ENCODE measurements around the gene SEM1. TPM values are rescaled to one million over a fixed set of nuclear protein-coding genes. Genes with fewer than 3 reads are reported as not detected.
A peak's percentile ranks its signal among the peaks of the same experiment; 100 is the strongest.
"Not testable (repeated sequence)": the region's sequence is repeated elsewhere in the genome, so short reads cannot be mapped to it uniquely, and the experiment has no call there.

The SEM1 gene
- total RNA-seq, 1 experiment from 2014 or later = 33.8 TPM

DNA sequence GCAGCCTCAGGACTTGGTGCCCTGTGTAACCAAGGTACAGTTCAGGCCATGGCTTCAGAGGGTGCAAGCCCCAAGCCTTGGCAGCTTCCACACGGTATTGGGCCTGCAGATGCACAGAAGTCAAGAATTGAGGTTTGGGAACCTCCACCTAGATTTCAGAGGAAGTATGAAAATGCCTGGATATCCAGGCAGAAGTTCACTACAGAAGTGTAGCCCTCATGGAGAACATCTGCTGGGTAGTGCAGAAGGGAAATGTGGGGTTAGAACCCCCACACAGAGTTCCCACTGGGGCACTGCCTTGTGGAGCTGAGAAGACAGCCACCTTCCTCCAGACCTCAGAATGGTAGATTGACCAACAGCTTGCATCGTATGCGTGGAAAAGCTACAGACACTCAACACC is 3.4 kb upstream of the SEM1 start:
- Histone ChIP-seq H3K27me3 (no peaks in the 10 kb centered on the region), H3K4me3 (no peak overlapping the region), H3K36me3 (peaks cover 4% of the 10 kb centered on the region), H3K9me3 (no peaks in the 10 kb centered on the region)
- no peak for DNase-seq

DNA sequence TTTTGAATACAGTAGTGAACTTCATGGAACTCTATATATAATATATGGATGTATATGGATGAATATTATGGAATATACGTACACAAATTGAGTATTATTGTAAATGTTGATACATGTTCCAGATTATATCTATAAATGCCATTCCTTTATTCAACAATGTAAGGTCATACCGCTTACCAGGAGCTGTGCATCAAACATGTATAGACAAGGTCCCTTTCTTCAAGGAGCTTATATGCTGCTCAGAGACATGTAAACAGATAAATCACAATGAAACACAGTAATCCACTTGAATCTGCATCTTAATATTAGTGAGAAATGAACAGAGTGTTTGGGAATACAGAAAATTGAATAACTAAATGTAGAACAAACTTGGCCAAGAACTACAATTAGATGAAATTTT is 898 bp upstream of the SEM1 start:
- peaks cover 17% of the 10 kb centered on the region for H3K36me3 ChIP-seq
- H3K4me3 ChIP-seq = no peak overlapping the region
- no peaks in the 10 kb centered on the region for H3K27me3 ChIP-seq
- no peak for DNase-seq
- H3K9me3 ChIP-seq = no peaks in the 10 kb centered on the region

- Histone ChIP-seq H3K27me3 (no peaks in the 10 kb centered on the region), H3K36me3 (peaks cover 17% of the 10 kb centered on the region), H3K9me3 (no peaks in the 10 kb centered on the region), H3K4me3 (peak overlapping the region; percentile 78)
- DNase-seq = no peak
These were observed 774 bp downstream of the SEM1 start for GRCh38 chr7:96708872-96709271.

DNA sequence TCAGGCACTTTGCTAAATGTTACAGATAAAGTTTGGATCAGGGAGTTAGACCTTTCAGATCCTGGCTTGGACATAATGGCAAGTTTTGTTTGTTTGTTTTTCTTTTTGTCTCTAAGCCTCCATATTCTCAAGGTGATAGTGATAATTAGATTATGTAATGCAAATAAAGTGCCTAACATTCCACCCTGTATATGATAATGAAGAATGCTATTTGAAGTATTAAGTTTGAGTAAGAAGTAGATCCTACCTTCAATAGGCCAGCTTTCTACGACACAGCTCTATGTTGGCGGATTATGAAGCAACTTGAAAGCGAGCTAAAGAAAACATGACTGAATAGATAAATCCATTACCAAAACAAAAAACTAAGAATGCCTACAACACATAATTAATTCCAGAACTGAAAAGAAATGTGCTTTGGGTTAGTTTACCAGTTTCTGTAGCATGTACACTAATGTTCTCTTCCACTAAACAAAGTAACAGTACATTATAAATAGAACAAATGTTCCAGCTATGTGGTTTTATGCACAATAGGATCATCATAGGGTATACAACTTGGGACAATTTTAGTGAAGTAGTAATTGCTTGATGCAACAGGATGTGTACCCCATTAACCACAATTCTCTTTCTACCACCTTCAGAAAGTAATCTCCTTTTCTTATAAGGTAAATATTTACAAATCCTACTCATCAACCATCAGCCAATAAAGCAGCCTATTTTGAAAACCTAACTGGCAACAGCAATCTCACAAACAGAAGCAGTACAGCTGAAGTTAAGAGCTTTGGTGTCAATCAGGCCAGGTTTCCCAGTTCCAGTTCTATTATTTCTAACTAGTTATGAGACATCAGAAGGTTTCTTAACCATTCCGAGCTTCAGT is 1.5 kb downstream of the SEM1 start:
- Histone ChIP-seq H3K36me3 (peaks cover 17% of the 10 kb centered on the region), H3K27me3 (no peaks in the 10 kb centered on the region), H3K9me3 (no peaks in the 10 kb centered on the region), H3K4me3 (peak overlapping the region; percentile 78)
- DNase-seq = no peak

DNA sequence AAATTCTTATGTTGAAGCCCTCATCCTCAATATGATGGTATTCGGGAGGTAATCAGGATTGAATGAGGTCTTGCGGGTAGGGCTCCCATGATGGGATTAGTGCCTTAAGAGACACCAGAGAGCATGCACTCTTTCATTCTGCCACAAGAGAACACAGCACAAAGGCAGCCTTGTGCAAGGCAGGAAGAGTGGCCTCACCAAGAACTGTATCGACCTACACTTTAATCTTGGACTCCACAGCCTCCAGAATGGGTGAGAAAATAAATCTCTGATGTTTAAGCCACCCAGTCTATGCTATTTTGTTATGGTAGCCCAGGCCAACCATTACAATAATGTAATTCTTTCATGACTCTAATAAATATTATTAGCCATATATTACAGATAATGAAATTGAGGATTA is 8.4 kb downstream of the SEM1 start:
- Histone ChIP-seq H3K36me3 (peaks cover 4% of the 10 kb centered on the region; the same call in 1 of the 2 replicates), H3K4me3 (no peak overlapping the region), H3K27me3 (no peaks in the 10 kb centered on the region), H3K9me3 (no peaks in the 10 kb centered on the region)
- DNase-seq = no peak

- H3K27me3 ChIP-seq = no peaks in the 10 kb centered on the region
- no peak overlapping the region for H3K4me3 ChIP-seq
- H3K9me3 ChIP-seq = no peaks in the 10 kb centered on the region
- no peaks in the 10 kb centered on the region for H3K36me3 ChIP-seq
- no peak for DNase-seq
These were observed 9.1 kb downstream of the SEM1 start for GRCh38 chr7:96700516-96700915.

GRCh38 chr7:96699219-96699871 is 10.3 kb downstream of the SEM1 start:
- Histone ChIP-seq H3K4me3 (no peak overlapping the region), H3K27me3 (no peaks in the 10 kb centered on the region), H3K36me3 (no peaks in the 10 kb centered on the region; the same call in 1 of the 2 replicates), H3K9me3 (no peaks in the 10 kb centered on the region)
- no peak for DNase-seq

DNA sequence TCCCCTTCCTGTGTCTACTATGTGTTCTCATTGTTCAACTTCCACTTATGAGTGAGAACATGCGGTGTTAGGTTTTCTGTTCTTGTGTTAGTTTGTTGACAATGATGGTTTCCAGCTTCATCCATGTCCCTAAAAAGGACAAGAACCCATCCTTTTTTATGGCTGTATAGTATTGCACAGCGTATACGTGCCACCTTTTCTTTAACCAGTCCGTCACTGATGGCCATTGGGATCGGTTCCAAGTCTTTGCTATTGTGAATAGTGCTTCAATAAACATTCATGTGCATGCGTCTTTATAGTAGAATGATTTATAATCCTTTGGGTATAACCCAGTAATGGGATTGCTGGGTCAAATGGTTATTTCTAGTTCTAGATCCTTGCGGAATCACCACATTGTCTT is 11.2 kb downstream of the SEM1 start:
- H3K36me3 ChIP-seq, DNase-seq, H3K9me3 ChIP-seq, H3K27me3 ChIP-seq, H3K4me3 ChIP-seq: not testable (repeated sequence)

DNA sequence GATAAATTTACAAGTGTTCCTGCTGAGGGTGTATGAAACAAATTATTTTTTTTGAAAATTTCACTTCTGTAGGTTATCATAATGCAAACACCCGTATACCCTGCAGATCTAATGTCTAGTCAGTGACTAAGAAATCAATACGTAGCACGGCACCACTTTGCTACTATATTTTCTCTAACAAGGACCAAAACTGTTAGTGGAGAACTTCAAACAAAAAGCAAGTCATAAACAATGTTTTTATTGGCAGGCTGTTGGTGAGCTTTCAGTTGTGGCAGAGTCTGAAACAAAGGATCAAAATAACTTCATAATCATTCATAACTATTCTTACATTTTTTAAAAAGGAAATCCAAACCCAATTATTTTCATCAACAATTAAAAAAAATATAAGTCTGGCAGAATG is 11.8 kb downstream of the SEM1 start:
- Histone ChIP-seq H3K27me3 (no peaks in the 10 kb centered on the region), H3K36me3 (peaks cover 3% of the 10 kb centered on the region; the same call in 1 of the 2 replicates), H3K9me3 (no peaks in the 10 kb centered on the region), H3K4me3 (no peak overlapping the region)
- DNase-seq = no peak

DNA sequence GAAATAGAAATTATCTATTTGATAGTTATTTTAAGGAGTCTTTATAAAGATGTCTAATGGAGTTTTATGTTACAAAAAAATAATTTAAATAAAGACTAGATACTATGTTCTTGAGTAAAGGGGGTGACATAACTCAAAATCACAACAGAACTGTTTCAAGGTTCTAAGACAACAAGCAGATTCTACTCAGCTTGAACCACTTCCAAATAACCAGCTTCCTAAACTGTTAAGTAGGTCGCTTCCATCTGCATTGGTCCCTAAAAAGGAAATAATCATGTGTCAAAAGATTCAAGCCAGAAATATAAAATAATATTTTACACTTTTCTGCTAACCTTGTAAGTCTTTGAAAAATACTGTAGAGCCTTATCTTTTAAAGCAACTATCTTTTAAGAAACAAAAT is 14.1 kb downstream of the SEM1 start:
- no peaks in the 10 kb centered on the region for H3K9me3 ChIP-seq

GRCh38 chr7:96694082-96694481 is 15.6 kb downstream of the SEM1 start:
- Histone ChIP-seq H3K9me3 (no peaks in the 10 kb centered on the region), H3K4me3 (no peak overlapping the region), H3K36me3 (peaks cover 17% of the 10 kb centered on the region), H3K27me3 (no peaks in the 10 kb centered on the region)
- no peak for DNase-seq

More for the DNA sequence above, 14.1 kb downstream of the SEM1 start:
- no peak for DNase-seq
- Histone ChIP-seq H3K27me3 (no peaks in the 10 kb centered on the region), H3K36me3 (peaks cover 17% of the 10 kb centered on the region), H3K4me3 (no peak overlapping the region)

DNA sequence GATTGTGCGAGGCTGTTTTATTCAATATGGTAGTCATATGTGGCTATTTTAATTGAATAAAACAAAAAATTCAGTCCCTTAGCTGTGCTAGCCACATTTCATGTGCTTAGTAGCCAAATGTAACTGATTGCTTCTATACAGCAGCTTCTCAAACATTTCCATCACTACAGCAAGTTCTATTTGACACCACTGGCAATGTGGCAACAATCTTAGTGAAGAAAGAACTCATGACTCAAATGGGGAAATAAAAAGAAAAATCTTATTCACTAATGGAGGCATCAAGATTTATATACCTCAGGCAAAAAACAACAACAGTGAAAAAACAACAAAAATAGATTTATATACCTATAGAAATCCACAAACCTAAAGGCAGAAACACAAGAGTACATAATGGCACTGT is 17.9 kb downstream of the SEM1 start:
- no peak for DNase-seq
- Histone ChIP-seq H3K36me3 (peaks cover 28% of the 10 kb centered on the region), H3K4me3 (no peak overlapping the region), H3K27me3 (no peaks in the 10 kb centered on the region), H3K9me3 (no peaks in the 10 kb centered on the region)

DNA sequence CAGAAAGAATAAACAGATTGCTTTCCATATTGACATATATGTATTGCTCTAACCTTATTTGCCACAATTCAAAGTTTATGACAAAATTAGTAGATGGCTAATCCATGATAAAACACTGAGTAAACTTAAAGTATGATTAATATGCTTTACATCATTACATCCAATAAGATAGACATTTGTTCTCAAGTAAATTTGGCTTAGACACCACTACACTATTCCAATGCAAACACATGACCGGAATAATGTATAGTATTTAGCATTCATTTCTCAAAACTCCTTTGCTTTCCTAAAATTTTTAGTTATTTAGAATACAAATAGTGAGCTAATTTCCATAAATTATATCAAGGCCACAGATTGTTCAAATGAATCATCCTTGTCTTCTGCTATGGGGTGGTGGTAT is 20.2 kb downstream of the SEM1 start:
- no peaks in the 10 kb centered on the region for H3K27me3 ChIP-seq
- DNase-seq = no peak
- no peak overlapping the region for H3K4me3 ChIP-seq
- H3K9me3 ChIP-seq = no peaks in the 10 kb centered on the region
- peaks cover 28% of the 10 kb centered on the region for H3K36me3 ChIP-seq

GRCh38 chr7:96686305-96686704 is 23.3 kb downstream of the SEM1 start:
- Histone ChIP-seq H3K36me3 (peaks cover 13% of the 10 kb centered on the region), H3K27me3 (no peaks in the 10 kb centered on the region), H3K9me3 (no peaks in the 10 kb centered on the region), H3K4me3 (no peak overlapping the region)
- no peak for DNase-seq

- Histone ChIP-seq H3K9me3 (no peaks in the 10 kb centered on the region), H3K4me3 (no peak overlapping the region), H3K27me3 (no peaks in the 10 kb centered on the region), H3K36me3 (peaks cover 12% of the 10 kb centered on the region)
- no peak for DNase-seq
These were observed 23.9 kb downstream of the SEM1 start for GRCh38 chr7:96685755-96686154.

GRCh38 chr7:96685353-96685752 is 24.3 kb downstream of the SEM1 start:
- H3K27me3 ChIP-seq = no peaks in the 10 kb centered on the region
- H3K9me3 ChIP-seq = no peaks in the 10 kb centered on the region
- DNase-seq = no peak
- no peak overlapping the region for H3K4me3 ChIP-seq
- H3K36me3 ChIP-seq = peaks cover 12% of the 10 kb centered on the region

DNA sequence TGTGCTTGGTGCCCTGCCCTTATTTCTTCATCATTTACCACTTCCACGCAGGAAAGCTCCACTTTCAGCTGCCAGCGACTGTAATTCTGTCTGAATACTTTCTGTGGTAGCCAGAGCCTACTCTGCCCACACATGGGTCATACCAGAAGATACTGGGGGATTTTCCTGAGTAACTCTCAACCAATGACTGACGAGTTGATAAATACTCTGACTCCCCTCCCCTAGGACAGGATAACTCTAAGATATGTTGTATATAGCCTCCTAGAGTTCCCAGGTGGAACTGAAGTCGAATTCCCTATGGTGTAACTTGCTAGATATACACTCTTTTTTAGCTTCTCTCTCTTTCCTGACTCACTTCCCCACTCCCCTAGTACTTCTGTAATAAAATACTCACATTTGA is 29.8 kb downstream of the SEM1 start:
- Histone ChIP-seq H3K4me3 (no peak overlapping the region), H3K36me3 (no peaks in the 10 kb centered on the region), H3K9me3 (no peaks in the 10 kb centered on the region), H3K27me3 (no peaks in the 10 kb centered on the region)
- DNase-seq = no peak

GRCh38 chr7:96676919-96677318 is 32.7 kb downstream of the SEM1 start:
- H3K9me3 ChIP-seq = no peaks in the 10 kb centered on the region
- no peak overlapping the region for H3K4me3 ChIP-seq
- DNase-seq = no peak
- no peaks in the 10 kb centered on the region for H3K27me3 ChIP-seq
- H3K36me3 ChIP-seq = no peaks in the 10 kb centered on the region
